Naive thymus-derived CD4-positive, alpha-beta T cell (primary cell): ENCODE measurements around the gene AGRN. TPM values are rescaled to one million over a fixed set of nuclear protein-coding genes. Genes with fewer than 3 reads are reported as not detected.

Source experiments
- ATAC-seq: fragments of 150-1000 bp; cut with Tn5 transposase; 2 replicates; pipeline ENCODE4 v1.10.0; 2021; ENCODE audit warnings: mild to moderate bottlenecking, moderate library complexity
- CTCF ChIA-PET: fragments of 350-600 bp; sonication (Branson Sonifier 250); formaldehyde crosslinking; loops from one replicate; lab custom pipeline; 2021; ENCODE audit warnings: antibody characterized with exemption; lab: Charles Lee
- POLR2A ChIA-PET: fragments of 350-600 bp; sonication (Branson Sonifier 250); formaldehyde crosslinking; loops from one replicate; lab custom pipeline; 2021; ENCODE audit warnings: antibody characterized with exemption, inconsistent platforms; lab: Charles Lee
- DNase-seq, 9 donors: peaks; one replicate each; pipeline versions ENCODE4 v3.0.0 to v3.0.0-alpha.2; 2020 to 2022; ENCODE audit warnings: mixed read lengths in 1 of 9
- H3K27ac ChIP-seq: one replicate; pipeline ENCODE4 v1.7.0; 2013; ENCODE audit warnings: mild to moderate bottlenecking, low read depth, low read length, moderate library complexity
- H3K27me3 ChIP-seq, 2 donors: one replicate each; pipeline ENCODE4 v1.7.0; 2013; ENCODE audit warnings: low read length in 2 of 2, mild to moderate bottlenecking in 2 of 2, moderate library complexity in 2 of 2; ENCODE audit not compliant: control insufficient read depth in 2 of 2, insufficient read depth in 2 of 2
- H3K36me3 ChIP-seq, 3 experiments: 1 replicate in 2 of 3; 2 replicates in 1 of 3; pipeline ENCODE4 v1.7.0; 2013; ENCODE audit warnings: low read length in 3 of 3, mild to moderate bottlenecking in 3 of 3, moderate library complexity in 1 of 3; ENCODE audit not compliant: insufficient read depth in 3 of 3, control insufficient read depth in 2 of 3
- H3K4me1 ChIP-seq, 2 donors: one replicate each; pipeline ENCODE4 v1.7.0; 2013; ENCODE audit warnings: low read length in 2 of 2, mild to moderate bottlenecking in 2 of 2, moderate library complexity in 1 of 2; ENCODE audit not compliant: control insufficient read depth in 2 of 2, insufficient read depth in 2 of 2
- H3K4me3 ChIP-seq: 2 replicates; pipeline ENCODE4 v1.7.0; 2013; ENCODE audit warnings: mild to moderate bottlenecking, low read length
- H3K9me3 ChIP-seq, 3 experiments: 1 replicate in 2 of 3; 2 replicates in 1 of 3; pipeline ENCODE4 v1.7.0; 2013; ENCODE audit warnings: low read length in 3 of 3; ENCODE audit not compliant: control insufficient read depth in 2 of 3
- H3K27ac Mint-ChIP-seq, 9 donors: one replicate each; pipeline ENCODE4 v1.8.0; 2020 to 2022; ENCODE audit warnings: mixed read lengths in 9 of 9, mild to moderate bottlenecking in 8 of 9, moderate library complexity in 5 of 9, inconsistent platforms in 2 of 9
- H3K27me3 Mint-ChIP-seq, 5 donors: one replicate each; pipeline ENCODE4 v1.8.0; 2021 to 2022; ENCODE audit warnings: mixed read lengths in 5 of 5, mild to moderate bottlenecking in 1 of 5
- H3K36me3 Mint-ChIP-seq, 5 donors: one replicate each; pipeline ENCODE4 v1.8.0; 2020 to 2022; ENCODE audit warnings: mixed read lengths in 5 of 5, mild to moderate bottlenecking in 3 of 5, inconsistent platforms in 1 of 5
- H3K4me1 Mint-ChIP-seq, 7 donors: one replicate each; pipeline ENCODE4 v1.8.0; 2020 to 2022; ENCODE audit warnings: mixed read lengths in 7 of 7, mild to moderate bottlenecking in 3 of 7, inconsistent platforms in 1 of 7
- H3K4me3 Mint-ChIP-seq, 10 donors: one replicate each; pipeline ENCODE4 v1.8.0; 2020 to 2022; ENCODE audit warnings: mild to moderate bottlenecking in 10 of 10, mixed read lengths in 10 of 10, moderate library complexity in 6 of 10, inconsistent platforms in 2 of 10
- H3K9me3 Mint-ChIP-seq, 11 donors: one replicate each; pipeline ENCODE4 v1.8.0; 2020 to 2022; ENCODE audit warnings: mixed read lengths in 11 of 11, mild to moderate bottlenecking in 4 of 11, inconsistent platforms in 1 of 11, moderate library complexity in 1 of 11
- intact Hi-C, 2 donors: fragments of 100-400 bp; cut with micrococcal nuclease; formaldehyde crosslinking; loops; one replicate each; pipeline ENCODE4 v1.15.1; 2023
- polyA plus RNA-seq, 2 donors: library from polyadenylated mRNA; unstranded; fragments of 300-500 nt; fragmentation: Illumina TruSeq; gene quantifications; one replicate each; pipeline ENCODE4 v1.2.3, GENCODE V29; 2021
- total RNA-seq, 6 experiments: library from RNA in 5 of 6; stranded (reverse) in 5 of 6; gene quantifications; 1 replicate in 5 of 6; 2 replicates in 1 of 6; pipeline ENCODE4 v1.2.3 and lab custom pipeline; 2021 to 2026

The AGRN gene
- total and polyA plus RNA-seq, 7 experiments from 2014 or later = 0.19 to 10.9 (median 2.7) TPM

DNA sequence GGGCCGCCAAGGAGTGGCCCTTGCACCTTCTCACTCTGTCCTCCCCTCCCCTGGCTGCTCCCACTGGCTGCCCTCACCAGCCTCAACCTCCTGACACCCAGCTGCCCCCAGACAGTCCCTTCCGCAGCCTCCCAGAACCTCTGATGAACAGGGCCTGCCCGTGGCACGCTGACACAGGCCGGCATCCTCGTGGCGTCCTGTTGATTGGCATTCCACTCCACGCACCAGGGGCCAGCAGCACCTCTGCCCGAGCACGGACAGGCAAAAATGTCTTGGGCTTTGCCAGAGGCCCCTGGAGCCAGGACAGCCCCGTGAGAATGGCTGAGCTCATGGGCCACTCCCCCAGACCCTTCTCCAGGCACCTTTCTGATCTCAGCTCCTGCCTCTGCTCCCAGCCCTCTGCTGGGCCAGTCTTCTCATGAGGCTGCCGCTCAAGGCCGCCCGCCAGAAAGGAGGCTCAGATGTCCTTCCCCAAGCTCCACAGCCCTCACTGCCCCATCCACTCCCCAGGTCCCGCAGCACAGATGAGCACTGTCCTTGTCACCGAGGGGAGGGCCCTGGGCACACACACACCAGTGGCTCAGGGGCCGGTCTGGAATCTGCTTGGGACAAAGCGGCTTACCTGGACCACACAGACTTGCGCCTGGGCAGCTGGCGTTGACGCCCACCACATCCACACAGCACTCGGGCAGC is 70.0 kb downstream of the AGRN start:
- H3K9me3 ChIP-seq = no peaks in the 10 kb centered on the region
- DNase-seq (no peak), ATAC-seq (no peak)
- H3K27ac ChIP-seq = no peak overlapping the region
- H3K4me3 ChIP-seq = no peak overlapping the region
- no peaks in the 10 kb centered on the region for H3K4me1 ChIP-seq
- H3K4me1 Mint-ChIP-seq = peaks cover 0 to 3% (median 0%) of the 10 kb centered on the region in 7 donors
- H3K36me3 ChIP-seq = no peaks in the 10 kb centered on the region
- intact Hi-C loops = no loop called here
- POLR2A ChIA-PET = interaction anchor here (1.0 kb wide), 1 partner anchor 11 kb away, joined by 3 read pairs; no protein-coding TSS in a partner anchor
- no peaks in the 10 kb centered on the region for H3K27me3 Mint-ChIP-seq
- peaks cover 0 to 4% (median 0%) of the 10 kb centered on the region in 11 donors for H3K9me3 Mint-ChIP-seq
- CTCF ChIA-PET = no interaction called here
- H3K27ac Mint-ChIP-seq = no peak overlapping the region
- H3K36me3 Mint-ChIP-seq = peaks cover 0 to 8% (median 3%) of the 10 kb centered on the region in 5 donors
- no peaks in the 10 kb centered on the region for H3K27me3 ChIP-seq
- no peak overlapping the region for H3K4me3 Mint-ChIP-seq

DNA sequence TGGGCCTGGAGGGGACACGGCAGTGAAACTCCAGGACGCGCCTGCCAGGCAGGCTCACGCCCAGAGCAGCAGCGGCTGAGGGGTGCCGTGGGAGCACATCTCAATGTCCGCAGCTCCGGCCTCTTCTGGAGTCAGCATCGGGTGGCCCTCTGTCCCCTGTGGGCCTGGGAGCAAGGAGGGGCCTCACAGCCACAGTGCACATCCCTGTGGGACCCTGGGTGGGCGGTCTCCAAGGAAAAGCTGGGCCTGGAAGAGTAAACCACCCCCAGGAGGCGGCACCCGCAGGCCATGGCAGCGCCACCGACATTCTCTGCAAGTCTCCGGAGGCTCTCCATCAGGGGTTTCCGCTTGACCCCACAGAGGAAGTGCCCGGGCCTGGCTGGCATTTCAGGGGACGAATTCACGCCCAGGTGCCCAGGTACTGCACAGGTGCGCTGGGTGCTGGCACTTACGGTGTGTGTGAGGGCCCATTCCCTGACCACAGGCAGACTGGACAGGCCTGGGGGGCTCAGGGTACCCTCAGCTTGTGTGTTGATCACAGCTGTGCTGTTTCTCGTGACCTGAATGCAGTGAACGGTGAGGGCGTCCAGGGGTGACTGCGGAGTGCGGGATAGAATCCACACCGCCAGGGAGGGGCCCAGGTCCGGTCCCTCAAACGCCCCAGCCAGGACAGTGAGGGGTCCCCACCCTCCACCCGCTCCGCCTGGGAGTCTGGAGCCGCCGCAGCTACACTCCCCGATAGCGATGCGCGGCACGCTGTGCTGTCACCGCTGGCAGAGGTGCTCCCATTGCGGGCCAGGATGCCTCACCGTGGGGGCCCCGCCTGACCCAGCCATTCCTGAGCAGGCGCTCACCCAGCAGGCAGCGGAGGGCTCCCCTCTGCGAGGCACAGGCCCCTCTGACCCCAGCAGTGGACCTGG is 70.8 kb downstream of the AGRN start:
- peaks cover 0 to 6% (median 0%) of the 10 kb centered on the region in 11 donors for H3K9me3 Mint-ChIP-seq
- DNase-seq = no peak
- no peaks in the 10 kb centered on the region for H3K4me1 ChIP-seq

DNA sequence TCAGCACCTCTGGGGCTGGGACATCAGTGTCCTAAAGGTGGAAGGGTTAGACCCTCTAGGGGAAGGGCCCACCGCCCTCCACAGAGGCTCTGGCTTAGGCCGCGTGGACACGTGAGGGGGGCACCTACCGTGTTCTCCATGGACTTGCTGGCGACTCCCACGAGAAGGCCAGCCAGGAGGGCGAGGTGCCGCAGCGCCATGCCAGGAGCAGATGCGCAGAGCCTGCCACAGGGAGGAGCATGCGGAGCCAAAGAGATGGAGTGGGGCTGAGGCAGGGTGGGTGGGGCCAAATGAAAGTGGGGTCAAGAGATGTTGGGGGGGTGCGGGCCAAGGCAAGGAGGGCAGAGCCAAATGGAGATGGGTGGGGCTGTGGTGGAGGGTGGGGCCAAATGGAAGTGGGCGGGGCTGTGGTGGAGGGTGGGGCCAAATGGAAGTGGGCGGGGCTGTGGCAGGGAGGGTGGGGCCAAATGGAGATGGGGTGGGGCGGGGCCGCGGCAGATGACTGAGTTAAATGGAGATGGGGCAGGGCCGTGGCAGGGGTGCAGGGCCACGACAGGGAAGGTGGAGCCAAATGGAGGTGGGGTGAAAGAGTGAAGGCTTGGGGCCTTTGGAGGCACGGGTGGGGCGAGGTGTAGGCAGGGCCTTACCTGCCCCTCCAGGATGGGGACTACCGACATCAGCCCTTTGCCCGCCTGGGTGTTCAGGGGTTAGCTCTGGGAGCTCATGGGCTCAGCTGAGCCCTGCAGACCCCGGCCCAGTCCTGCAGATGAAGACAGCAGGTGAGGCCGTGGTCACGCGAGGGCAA is 71.6 kb downstream of the AGRN start:
- intact Hi-C loops = no loop called here
- H3K9me3 ChIP-seq = no peaks in the 10 kb centered on the region
- no peak overlapping the region for H3K27ac ChIP-seq
- ATAC-seq = peak; percentile 49
- POLR2A ChIA-PET = no interaction called here
- no peaks in the 10 kb centered on the region for H3K4me1 ChIP-seq
- peaks cover 0 to 6% (median 0%) of the 10 kb centered on the region in 11 donors for H3K9me3 Mint-ChIP-seq
- peak in 1 of 9 donors; percentile 25 for DNase-seq
- no peak overlapping the region for H3K4me3 Mint-ChIP-seq
- H3K27me3 ChIP-seq = no peaks in the 10 kb centered on the region
- no peak overlapping the region for H3K27ac Mint-ChIP-seq
- H3K4me3 ChIP-seq = no peak overlapping the region
- H3K4me1 Mint-ChIP-seq = peaks cover 0 to 3% (median 0%) of the 10 kb centered on the region in 7 donors
- H3K36me3 ChIP-seq = no peaks in the 10 kb centered on the region
- CTCF ChIA-PET = no interaction called here
- H3K27me3 Mint-ChIP-seq = no peaks in the 10 kb centered on the region
- peaks cover 0 to 11% (median 3%) of the 10 kb centered on the region in 5 donors for H3K36me3 Mint-ChIP-seq

More for the DNA sequence above, 70.8 kb downstream of the AGRN start:
- ChIA-PET POLR2A (interaction anchor here (1.0 kb wide), 1 partner anchor 11 kb away, joined by 3 read pairs; no protein-coding TSS in a partner anchor), CTCF (no interaction called here)
- Histone ChIP-seq H3K27ac (no peak overlapping the region), H3K27me3 (no peaks in the 10 kb centered on the region), H3K9me3 (no peaks in the 10 kb centered on the region), H3K4me3 (no peak overlapping the region), H3K36me3 (no peaks in the 10 kb centered on the region)
- Mint-ChIP-seq H3K27me3 (no peaks in the 10 kb centered on the region), H3K4me1 (peaks cover 0 to 3% (median 0%) of the 10 kb centered on the region in 7 donors), H3K27ac (no peak overlapping the region), H3K4me3 (no peak overlapping the region), H3K36me3 (peaks cover 0 to 11% (median 3%) of the 10 kb centered on the region in 5 donors)
- no peak for ATAC-seq
- intact Hi-C loops = no loop called here

DNA sequence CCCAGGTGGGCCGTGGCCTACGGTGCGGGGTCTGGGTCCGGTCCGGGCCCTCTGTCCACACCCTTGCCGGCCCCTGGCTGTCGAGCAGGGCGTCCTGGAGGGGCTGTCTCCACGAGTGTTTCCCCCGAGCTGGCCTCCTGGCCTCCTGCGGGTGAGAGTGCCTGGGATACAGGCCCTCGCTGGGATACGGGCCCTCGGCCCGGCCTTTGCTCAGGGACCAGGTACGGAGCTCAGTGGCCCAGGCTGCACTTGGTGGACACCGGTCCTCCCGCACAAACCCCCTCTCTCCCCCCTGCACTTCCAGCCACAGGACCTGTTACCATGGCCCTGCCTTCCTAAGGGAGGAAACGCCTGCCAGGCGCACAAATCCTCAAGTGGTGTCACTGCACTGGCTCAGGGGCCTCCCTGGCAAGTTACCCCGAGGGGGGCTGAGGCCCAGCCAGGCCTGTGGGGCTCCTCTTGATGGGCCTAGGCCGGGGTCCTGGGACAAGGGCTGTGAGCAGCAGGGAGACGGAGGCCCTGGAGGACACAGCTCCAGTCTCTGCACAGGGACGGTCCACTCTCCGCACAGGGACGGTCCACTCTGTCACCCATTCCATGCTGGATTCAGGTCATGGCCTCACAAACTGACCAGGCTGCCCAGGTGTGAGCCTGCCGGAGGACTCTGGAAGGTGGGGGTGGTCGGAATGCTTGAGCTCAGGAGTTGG is 72.4 kb downstream of the AGRN start:
- H3K4me1 ChIP-seq = no peaks in the 10 kb centered on the region
- Mint-ChIP-seq H3K4me3 (no peak overlapping the region), H3K27ac (no peak overlapping the region), H3K4me1 (peaks cover 0 to 3% (median 0%) of the 10 kb centered on the region in 7 donors), H3K9me3 (peaks cover 0 to 6% (median 0%) of the 10 kb centered on the region in 11 donors), H3K36me3 (peaks cover 0 to 11% (median 3%) of the 10 kb centered on the region in 5 donors), H3K27me3 (no peaks in the 10 kb centered on the region)
- ChIA-PET CTCF (interaction anchor here (0.7 kb wide), 1 partner anchor 28 kb away, joined by 3 read pairs; no protein-coding TSS in a partner anchor), POLR2A (no interaction called here)
- no peak for DNase-seq
- intact Hi-C loops = no loop called here
- H3K36me3 ChIP-seq = no peaks in the 10 kb centered on the region
- ATAC-seq = no peak
- no peaks in the 10 kb centered on the region for H3K9me3 ChIP-seq
- H3K27me3 ChIP-seq = no peaks in the 10 kb centered on the region
- no peak overlapping the region for H3K4me3 ChIP-seq
- no peak overlapping the region for H3K27ac ChIP-seq

DNA sequence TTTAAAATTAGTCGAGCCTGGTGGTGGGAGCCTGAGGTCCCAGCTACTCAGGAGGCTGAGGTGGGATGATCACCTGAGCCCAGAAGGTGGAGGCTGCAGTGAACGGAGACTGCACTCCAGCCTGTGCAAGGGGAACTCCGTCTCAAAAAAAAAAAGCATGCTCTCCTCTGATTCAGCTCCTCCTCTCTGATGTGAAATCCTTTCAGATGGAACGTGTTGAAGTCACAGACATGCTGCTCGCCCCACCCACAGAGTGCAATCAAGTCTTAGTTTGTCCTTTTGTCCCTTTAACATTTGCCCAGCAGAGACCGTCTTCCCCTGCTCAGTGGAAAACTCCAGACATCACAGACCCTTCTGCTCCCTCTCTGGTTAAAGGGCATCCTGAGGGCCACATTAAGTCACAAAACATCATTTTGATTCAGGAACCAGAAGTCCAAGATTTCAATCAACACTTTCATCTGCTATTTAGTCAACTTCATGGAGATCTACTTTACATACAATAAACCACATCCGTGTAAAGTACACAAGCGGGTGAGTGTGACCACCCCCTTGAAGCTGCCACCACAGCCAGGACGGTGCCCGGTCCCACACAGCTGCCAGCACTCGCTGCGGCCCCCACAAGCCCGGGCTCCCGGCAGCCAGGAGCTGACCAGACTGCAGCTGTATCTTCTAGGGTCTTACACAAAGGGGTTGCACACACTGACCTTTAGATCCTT is 73.1 kb downstream of the AGRN start:
- Mint-ChIP-seq H3K27me3 (no peaks in the 10 kb centered on the region), H3K9me3 (peaks cover 0 to 6% (median 0%) of the 10 kb centered on the region in 11 donors), H3K4me3 (no peak overlapping the region), H3K4me1 (peaks cover 0 to 5% (median 0%) of the 10 kb centered on the region in 7 donors), H3K27ac (peak overlapping the region in 1 of 9 donors; percentile 17), H3K36me3 (peaks cover 0 to 12% (median 3%) of the 10 kb centered on the region in 5 donors)
- H3K4me3 ChIP-seq = no peak overlapping the region
- H3K9me3 ChIP-seq = no peaks in the 10 kb centered on the region
- no peak for DNase-seq
- ChIA-PET CTCF (interaction anchor here (0.7 kb wide), 1 partner anchor 29 kb away, joined by 3 read pairs; no protein-coding TSS in a partner anchor), POLR2A (no interaction called here)
- no peaks in the 10 kb centered on the region for H3K36me3 ChIP-seq
- H3K27me3 ChIP-seq = no peaks in the 10 kb centered on the region
- peaks cover 0 to 3% of the 10 kb centered on the region in 2 donors for H3K4me1 ChIP-seq
- intact Hi-C loops = no loop called here
- no peak for ATAC-seq
- H3K27ac ChIP-seq = no peak overlapping the region
